GM21515 (cell line): Measurements from ENCODE around the gene LYPD8.
A peak's percentile ranks its signal among the peaks of the same experiment; 100 is the strongest.
"Not testable (repeated sequence)": the region's sequence is repeated elsewhere in the genome, so short reads cannot be mapped to it uniquely, and the experiment has no call there.

ENCODE experiments used
- ATAC-seq: cut with Tn5 transposase; IDR thresholded peaks from one replicate; pipeline ENCODE4 v1.9.1; 2021; ENCODE audit not compliant: unreplicated experiment

LYPD8 gene

DNA sequence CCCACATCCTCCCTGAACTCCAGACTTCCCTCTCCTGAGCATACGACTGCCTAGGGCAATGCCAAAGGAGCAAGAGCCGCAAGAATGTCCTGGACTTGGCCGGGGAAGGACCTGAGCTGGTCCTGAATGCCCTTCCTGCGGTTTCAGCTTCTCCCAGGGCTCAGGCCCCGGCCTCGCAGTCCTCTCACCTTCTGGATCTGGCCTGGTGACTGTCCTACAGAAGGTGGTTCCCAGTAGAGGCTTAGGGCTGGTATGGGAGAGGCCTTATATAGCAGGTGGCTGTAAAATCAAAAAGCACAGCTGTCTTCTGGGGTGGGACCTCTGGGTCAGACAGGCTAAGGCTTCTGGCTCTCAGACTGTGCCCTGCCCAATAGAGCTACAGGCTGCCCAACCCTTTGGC is at the start of gene LYPD8:
Gene LYPD8, minus strand, starts transcription at position 243 of the 400 bp plus-strand sequence. CDS start 4,678 bp downstream, outside the sequence.
- no peak for ATAC-seq

DNA sequence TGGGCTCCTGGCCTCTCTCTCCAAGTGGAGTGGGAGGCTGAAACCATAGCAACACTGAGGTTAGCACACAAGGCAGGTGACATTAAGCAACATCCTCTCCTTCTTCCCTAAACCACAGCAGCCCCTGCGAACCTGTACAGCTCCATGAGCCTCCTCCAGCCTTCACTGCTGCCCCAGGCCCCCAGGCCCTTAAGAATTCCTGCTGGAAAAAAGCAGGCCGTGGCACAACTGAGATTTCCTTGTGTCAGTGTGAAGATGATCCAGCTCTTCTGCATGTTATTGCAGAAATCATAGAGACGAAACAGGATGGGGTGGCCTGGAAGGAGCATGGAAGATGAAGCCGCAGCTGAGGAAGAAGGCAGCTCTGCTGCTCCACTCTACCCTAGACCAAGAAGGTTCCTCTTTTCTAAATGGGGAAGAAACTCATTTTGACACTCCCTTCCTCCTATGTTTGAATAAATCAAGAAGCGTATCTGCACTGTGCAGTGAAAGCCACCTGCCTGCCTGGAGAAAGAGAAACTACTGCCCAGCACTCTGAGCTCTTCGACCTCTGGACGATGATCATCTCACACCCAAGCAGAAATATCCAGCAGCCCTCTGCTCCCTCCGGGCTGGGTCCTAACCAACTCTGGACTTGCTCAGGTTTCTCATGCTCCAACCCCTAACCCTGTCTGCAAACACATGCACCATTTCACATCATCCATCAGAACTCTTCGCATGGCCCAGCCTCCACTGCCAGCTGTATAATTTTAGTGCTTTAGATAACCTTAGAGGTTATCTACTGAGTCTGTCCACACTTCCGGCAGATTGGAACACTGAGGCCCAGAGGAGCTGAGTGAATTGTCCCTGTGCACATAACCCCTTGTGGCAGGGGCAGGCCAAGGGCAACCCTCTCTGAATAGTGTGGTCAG is 49.5 kb upstream of the LYPD8 start:
- ATAC-seq, result peak; percentile 89

DNA sequence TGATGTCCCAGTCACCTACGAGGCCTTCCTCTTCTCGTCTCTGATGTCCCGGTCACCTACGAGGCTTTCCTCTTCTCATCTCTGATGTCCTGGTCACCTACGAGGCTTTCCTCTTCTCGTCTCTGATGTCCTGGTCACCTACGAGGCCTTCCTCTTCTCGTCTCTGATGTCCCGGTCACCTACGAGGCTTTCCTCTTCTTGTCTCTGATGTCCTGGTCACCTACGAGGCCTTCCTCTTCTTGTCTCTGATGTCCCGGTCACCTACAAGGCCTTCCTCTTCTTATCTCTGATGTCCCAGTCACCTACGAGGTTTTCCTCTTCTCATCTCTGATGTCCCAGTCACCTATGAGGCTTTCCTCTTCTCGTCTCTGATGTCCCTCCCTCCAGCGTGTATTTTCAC is 47.9 kb upstream of the LYPD8 start:
- ATAC-seq, result not testable (repeated sequence)

DNA sequence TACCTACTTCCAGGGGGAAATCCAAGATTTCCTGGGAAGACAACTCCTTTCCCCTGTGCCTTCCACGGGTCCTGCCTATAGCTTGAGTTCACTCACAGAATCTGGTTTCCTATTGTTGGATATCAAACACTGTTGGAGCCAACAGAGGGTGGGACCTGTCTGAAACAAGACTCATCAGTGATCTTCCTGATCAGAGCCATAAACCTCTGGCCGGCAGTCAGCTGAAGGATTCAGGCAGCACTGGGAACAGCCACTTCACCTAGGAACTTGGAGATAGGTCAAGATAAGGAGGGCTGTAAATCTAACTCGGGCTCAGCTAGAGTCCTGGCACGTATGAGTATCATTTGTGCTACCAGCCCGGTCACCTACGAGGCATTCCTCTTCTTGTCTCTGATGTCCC is 46.9 kb upstream of the LYPD8 start:
- ATAC-seq, result no peak

- ATAC-seq, result no peak
These were observed 44.9 kb upstream of the LYPD8 start for GRCh38 chr1:248800459-248800858.

DNA sequence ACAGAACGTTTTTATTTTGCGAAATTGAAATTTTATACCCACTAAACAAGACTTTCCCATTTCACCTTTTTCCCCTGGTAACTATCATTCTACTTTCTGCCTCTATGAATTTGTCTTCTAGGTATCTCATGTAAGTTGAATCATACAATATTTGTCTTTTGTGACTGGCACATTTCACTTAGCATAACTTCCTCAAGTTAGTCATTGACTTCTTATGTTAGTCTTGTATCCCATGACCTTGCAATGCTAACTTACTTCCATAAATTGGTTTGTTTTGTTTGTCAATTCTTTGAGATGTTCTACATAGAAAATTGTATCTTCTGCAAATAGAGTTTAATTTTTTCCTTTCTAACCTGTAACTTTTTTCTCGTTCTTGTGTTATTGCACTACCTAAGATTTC is 43.2 kb upstream of the LYPD8 start:
- no peak for ATAC-seq

- not testable (repeated sequence) for ATAC-seq
These were observed 39.1 kb upstream of the LYPD8 start for GRCh38 chr1:248794663-248795062.

DNA sequence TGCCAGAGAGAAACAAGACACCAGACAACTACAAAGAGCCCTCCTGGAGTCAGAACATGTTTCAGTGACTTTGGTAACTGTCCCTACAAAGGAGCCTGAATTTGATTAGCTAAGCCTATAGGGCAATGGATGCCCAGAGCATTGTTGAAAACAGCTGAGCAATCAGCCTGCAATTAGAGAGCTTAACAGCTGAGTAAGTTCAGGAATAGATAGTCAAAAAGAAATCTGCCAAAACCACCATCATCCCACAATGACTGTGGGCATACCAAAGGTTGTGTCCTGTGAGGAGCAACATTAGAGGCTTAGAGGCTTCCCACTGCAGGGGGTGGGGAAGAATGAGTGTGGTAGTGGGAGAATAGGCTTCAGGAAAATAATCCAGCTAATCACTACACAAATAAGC is 38.0 kb upstream of the LYPD8 start:
- ATAC-seq, result peak; percentile 78

- ATAC-seq, result peak; percentile 49
These were observed 36.8 kb upstream of the LYPD8 start for GRCh38 chr1:248792342-248792741.

GRCh38 chr1:248791010-248791409 is 35.5 kb upstream of the LYPD8 start:
- no peak for ATAC-seq

GRCh38 chr1:248790456-248790855 is 34.9 kb upstream of the LYPD8 start:
- no peak for ATAC-seq

- ATAC-seq, result not testable (repeated sequence)
These were observed 33.8 kb upstream of the LYPD8 start for GRCh38 chr1:248789337-248789736.

GRCh38 chr1:248788327-248788726 is 32.8 kb upstream of the LYPD8 start:
- no peak for ATAC-seq

DNA sequence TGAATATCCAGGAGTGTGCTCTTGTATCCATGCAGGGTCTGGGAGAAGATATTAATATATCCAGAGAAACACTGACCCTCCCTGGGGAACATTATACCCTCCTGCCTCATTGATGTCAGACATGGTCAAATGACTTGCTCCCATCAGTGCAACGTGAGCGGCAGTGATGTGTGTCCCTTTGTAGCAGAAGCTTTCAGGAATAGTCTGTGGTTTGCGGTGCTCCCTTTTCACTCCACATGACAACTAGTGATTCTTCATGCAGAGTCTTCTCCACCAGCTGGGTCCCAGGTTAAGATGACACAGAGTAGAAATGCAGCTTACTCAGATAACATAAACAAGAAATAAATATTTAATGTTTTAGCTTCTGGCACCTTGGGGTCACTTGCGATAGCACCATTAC is 31.9 kb upstream of the LYPD8 start:
- no peak for ATAC-seq

GRCh38 chr1:248786156-248786555 is 30.6 kb upstream of the LYPD8 start:
- peak; percentile 53 for ATAC-seq

GRCh38 chr1:248783367-248783766 is 27.8 kb upstream of the LYPD8 start:
- ATAC-seq, result no peak

GRCh38 chr1:248782416-248783141 is 27.0 kb upstream of the LYPD8 start:
- ATAC-seq, result no peak

DNA sequence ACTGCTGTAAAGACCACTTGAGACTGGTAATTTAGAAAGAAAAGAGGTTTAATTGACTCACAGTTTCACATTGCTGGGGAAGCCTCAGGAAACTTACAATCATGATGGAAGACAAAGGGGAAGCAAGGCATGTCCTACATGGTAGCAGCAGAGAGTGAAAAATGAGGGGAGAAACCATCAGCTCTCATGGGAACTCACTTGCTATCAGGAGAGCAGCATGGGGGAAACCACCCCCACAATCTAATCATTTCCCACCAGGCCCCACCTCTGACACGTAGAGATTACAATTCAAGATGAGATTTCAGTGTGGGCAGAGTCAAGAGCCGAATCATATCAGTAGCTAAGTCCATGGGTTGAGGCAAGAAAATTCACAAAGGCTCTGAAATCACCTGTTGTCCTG is 23.8 kb upstream of the LYPD8 start:
- ATAC-seq, result no peak

DNA sequence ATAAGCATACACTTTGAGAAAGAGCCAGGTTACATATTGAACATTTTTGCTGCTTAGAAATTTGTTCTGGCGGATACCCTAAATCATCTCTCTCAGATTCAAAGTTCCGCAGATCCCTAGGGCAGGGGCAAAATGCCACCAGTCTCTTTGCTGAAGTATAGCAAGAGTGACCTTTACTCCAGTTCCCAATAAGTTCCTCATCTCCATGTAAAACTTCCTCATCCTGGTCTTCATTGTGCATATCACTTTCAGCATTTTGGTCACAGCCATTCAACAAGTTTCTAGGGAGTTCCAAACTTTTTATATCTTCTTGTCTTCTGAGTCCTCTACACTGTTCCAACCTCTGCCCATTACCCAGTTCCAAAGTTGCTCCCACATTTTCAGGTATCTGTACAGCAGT is 23.3 kb upstream of the LYPD8 start:
- ATAC-seq, result no peak

- ATAC-seq, result no peak
These were observed 21.4 kb upstream of the LYPD8 start for GRCh38 chr1:248776991-248777390.

DNA sequence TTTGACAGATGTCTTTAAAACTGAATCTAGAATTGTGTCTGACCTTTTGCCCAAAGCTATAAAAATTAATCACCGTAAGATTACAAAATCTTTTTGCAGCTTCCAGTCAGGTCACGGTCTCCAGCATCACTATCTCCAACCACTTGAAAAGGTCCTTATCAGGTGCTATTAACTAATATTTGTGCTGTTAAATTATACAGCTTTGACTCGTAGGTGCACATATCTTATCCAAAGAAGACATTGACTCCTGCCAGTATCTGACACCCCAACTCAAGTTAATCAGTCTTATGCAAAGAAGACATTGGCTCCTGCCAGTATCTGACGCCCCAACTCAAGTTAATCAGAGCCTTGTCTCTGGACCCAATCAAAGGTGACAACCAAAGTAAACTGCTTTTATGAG is 19.9 kb upstream of the LYPD8 start:
- ATAC-seq, result no peak

GRCh38 chr1:248759644-248760043 is 4.1 kb upstream of the LYPD8 start:
- no peak for ATAC-seq
